Common myeloid progenitor, CD34-positive (primary cell): ENCODE measurements around the gene XYLT2.

Experiments used
- CTCF ChIA-PET: fragments of 350-600 bp; sonication (Branson Sonifier 250); formaldehyde crosslinking; loops from one replicate; lab custom pipeline; 2021; ENCODE audit warnings: antibody characterized with exemption; lab: Charles Lee
- POLR2A ChIA-PET: fragments of 350-600 bp; sonication (Branson Sonifier 250); formaldehyde crosslinking; loops from one replicate; lab custom pipeline; 2021; ENCODE audit warnings: antibody characterized with exemption; lab: Charles Lee
- DNase-seq, 3 donors: peaks; one replicate each; pipeline versions ENCODE4 v3.0.0 to v3.0.0-alpha.2; 2013
- H3K27ac ChIP-seq, 2 experiments: 1 replicate in 1 of 2; 2 replicates in 1 of 2; pipeline ENCODE4 v1.7.0; 2013; ENCODE audit warnings: inconsistent platforms in 2 of 2, low read length in 2 of 2, mild to moderate bottlenecking in 2 of 2, low read depth in 1 of 2, moderate library complexity in 1 of 2; ENCODE audit not compliant: severe bottlenecking in 2 of 2, insufficient read depth in 1 of 2, poor library complexity in 1 of 2
- H3K27me3 ChIP-seq, 5 experiments: replicated peaks in 2 of 5; 1 replicate in 3 of 5; 2 replicates in 2 of 5; pipeline versions ENCODE4 v1.6.1 to v1.7.0; 2013; ENCODE audit warnings: low read length in 4 of 5, mild to moderate bottlenecking in 2 of 5, moderate library complexity in 2 of 5, inconsistent platforms in 1 of 5; ENCODE audit not compliant: insufficient read depth in 5 of 5, control insufficient read depth in 4 of 5
- H3K36me3 ChIP-seq, 4 experiments: 1 replicate in 2 of 4; 2 replicates in 2 of 4; pipeline versions ENCODE4 v1.6.1 to v1.7.0; 2013; ENCODE audit warnings: low read length in 3 of 4, control low read depth in 1 of 4, mild to moderate bottlenecking in 1 of 4; ENCODE audit not compliant: control insufficient read depth in 4 of 4, insufficient read depth in 4 of 4
- H3K4me1 ChIP-seq, 4 experiments: 1 replicate in 3 of 4; 2 replicates in 1 of 4; pipeline versions ENCODE4 v1.6.1 to v1.7.1; 2013; ENCODE audit warnings: low read length in 3 of 4, mild to moderate bottlenecking in 3 of 4, control low read depth in 1 of 4, inconsistent platforms in 1 of 4, moderate library complexity in 1 of 4; ENCODE audit not compliant: control insufficient read depth in 4 of 4, insufficient read depth in 4 of 4; ENCODE audit errors: control extremely low read depth in 1 of 4
- H3K4me3 ChIP-seq, 7 experiments: 1 replicate in 4 of 7; 2 replicates in 3 of 7; pipeline versions ENCODE4 v1.5.1 to v1.7.0; 2013; ENCODE audit warnings: mild to moderate bottlenecking in 7 of 7, low read length in 6 of 7, moderate library complexity in 6 of 7, inconsistent platforms in 2 of 7, low read depth in 2 of 7, control low read depth in 1 of 7; ENCODE audit not compliant: insufficient read depth in 4 of 7, control insufficient read depth in 1 of 7; ENCODE audit errors: extremely low read depth in 1 of 7
- H3K9me3 ChIP-seq, 5 experiments: 1 replicate in 4 of 5; 2 replicates in 1 of 5; pipeline versions ENCODE4 v1.6.1 to v1.7.1; 2013; ENCODE audit warnings: low read length in 4 of 5, mild to moderate bottlenecking in 2 of 5, inconsistent platforms in 1 of 5, low read depth in 1 of 5, moderate library complexity in 1 of 5; ENCODE audit not compliant: control insufficient read depth in 4 of 5, insufficient read depth in 2 of 5; ENCODE audit errors: control extremely low read depth in 1 of 5
- WGBS: methylation state at CpG from one replicate; pipeline ENCODE4 v1.1.5; 2013; ENCODE audit not compliant: insufficient coverage; 5-methylcytosine and 5-hydroxymethylcytosine counted together

XYLT2 gene

DNA sequence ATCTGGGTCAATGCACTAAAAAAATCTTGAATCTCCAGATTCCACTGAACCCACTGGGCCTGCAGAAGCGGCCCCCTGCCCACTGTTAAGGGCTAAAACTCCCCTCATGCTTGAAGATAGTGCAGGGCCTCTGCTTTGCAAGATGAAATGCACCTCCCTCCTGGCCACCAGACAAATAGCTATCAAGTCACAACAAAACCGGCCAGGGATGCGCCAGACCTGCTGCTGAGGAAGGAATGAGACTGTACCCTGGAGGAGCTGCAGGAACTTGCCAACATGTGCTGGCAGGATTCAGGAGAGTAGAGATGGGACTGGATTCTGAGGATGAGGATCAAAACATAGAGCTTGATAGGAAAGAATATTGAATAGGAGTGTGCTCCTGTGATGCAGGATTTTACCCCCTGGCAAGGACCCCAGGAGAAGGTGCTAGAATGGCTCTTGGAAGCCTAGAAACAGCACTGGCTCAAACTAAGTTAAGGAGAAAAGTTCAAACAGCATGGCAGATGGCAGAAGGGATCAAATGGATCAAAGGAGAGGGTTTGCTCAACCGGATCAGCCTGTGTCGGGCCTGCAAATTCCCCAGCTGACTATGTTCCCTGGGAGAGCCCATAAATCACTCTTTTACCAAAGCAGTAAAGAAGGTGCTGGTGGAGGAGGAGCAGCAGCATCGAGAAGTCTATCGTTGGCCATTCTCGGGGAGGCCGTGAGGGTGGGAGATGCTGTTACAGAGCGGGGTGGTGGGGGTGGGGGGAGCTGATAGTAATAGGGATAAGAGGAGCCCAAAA is 27.2 kb upstream of the XYLT2 start:
- Histone ChIP-seq H3K36me3 (no peaks in the 10 kb centered on the region), H3K27ac (no peak overlapping the region), H3K27me3 (peaks cover 0 to 2% (median 0%) of the 10 kb centered on the region in 5 experiments), H3K9me3 (no peaks in the 10 kb centered on the region), H3K4me3 (no peak overlapping the region), H3K4me1 (no peaks in the 10 kb centered on the region)
- CTCF ChIA-PET: interaction anchor here (1.1 to 1.2 kb wide), 2 partner anchors 10 to 21 kb away, joined by 3 to 5 read pairs; no protein-coding TSS in a partner anchor
- no peak for DNase-seq
- POLR2A ChIA-PET: no interaction called here
- 95% methylated on average over 8 of the region's 10 CpGs for WGBS

DNA sequence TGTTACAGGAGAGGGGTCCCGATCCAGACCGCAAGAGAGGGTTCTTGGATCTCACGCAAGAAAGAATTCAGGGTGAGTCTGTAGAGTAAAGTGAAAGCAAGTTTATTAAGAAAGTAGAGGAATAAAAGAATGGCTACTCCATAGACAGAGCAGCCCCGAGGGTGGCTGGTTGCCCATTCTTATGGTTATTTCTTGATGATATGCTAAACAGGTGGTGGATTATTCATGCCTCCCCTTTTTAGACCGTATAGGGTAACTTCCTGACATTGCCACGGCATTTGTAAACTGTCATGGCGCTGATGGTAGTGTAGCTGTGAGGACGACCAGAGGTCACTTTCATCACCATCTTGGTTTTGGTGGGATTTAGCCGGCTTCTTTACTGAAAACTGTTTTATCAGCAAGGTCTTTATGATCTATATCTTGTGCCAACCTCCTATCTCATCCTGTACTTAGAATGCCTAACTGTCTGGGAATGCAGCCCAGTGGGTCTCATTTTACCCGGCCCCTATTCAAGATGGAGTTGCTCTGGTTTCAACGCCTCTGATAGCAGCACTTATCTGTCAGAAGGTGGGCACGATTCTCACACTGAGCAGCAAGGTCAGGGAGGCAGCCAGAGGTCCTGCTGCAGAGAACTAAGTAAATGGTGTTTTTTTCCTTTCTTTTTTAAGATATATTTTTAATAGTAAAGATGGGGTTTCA is 26.5 kb upstream of the XYLT2 start:
- Histone ChIP-seq H3K36me3 (no peaks in the 10 kb centered on the region), H3K27ac (no peak overlapping the region), H3K4me1 (no peaks in the 10 kb centered on the region), H3K4me3 (no peak overlapping the region), H3K9me3 (no peaks in the 10 kb centered on the region), H3K27me3 (peaks cover 0 to 2% (median 0%) of the 10 kb centered on the region in 5 experiments)
- POLR2A ChIA-PET: no interaction called here
- 90% methylated on average over 8 of the region's 12 CpGs for WGBS
- CTCF ChIA-PET: interaction anchor here (1.1 to 1.2 kb wide), 3 partner anchors 10 to 22 kb away, joined by 3 to 5 read pairs (median 3); no protein-coding TSS in a partner anchor
- DNase-seq: no peak

- no peaks in the 10 kb centered on the region for H3K4me1 ChIP-seq
- no peak overlapping the region for H3K4me3 ChIP-seq
- no peak for DNase-seq
- ChIA-PET POLR2A (interaction anchor here (0.7 kb wide), 1 partner anchor 508 kb away, joined by 4 read pairs; no protein-coding TSS in a partner anchor), CTCF (no interaction called here)
- 100% methylated on average over 6 of the region's 7 CpGs for WGBS
- no peaks in the 10 kb centered on the region for H3K9me3 ChIP-seq
- no peak overlapping the region for H3K27ac ChIP-seq
- peaks cover 0 to 2% (median 0%) of the 10 kb centered on the region in 5 experiments for H3K27me3 ChIP-seq
- H3K36me3 ChIP-seq: no peaks in the 10 kb centered on the region
Observed at GRCh38 chr17:50322271-50322670, 23.7 kb upstream of the XYLT2 start.

- no peak overlapping the region for H3K4me3 ChIP-seq
- ChIA-PET CTCF (interaction anchor here (1.2 kb wide), 1 partner anchor 31 kb away, joined by 3 read pairs; no protein-coding TSS in a partner anchor), POLR2A (interaction anchor here (0.7 kb wide), 1 partner anchor 509 kb away, joined by 4 read pairs; no protein-coding TSS in a partner anchor)
- H3K27me3 ChIP-seq: peaks cover 0 to under 1% (median 0%) of the 10 kb centered on the region in 5 experiments
- no peaks in the 10 kb centered on the region for H3K4me1 ChIP-seq
- H3K27ac ChIP-seq: no peak overlapping the region
- H3K9me3 ChIP-seq: no peaks in the 10 kb centered on the region
- H3K36me3 ChIP-seq: no peaks in the 10 kb centered on the region
- DNase-seq: no peak
- 88% methylated on average over 3 of the region's 5 CpGs for whole genome bisulfite sequencing
Observed at GRCh38 chr17:50323060-50323459, 22.9 kb upstream of the XYLT2 start.

DNA sequence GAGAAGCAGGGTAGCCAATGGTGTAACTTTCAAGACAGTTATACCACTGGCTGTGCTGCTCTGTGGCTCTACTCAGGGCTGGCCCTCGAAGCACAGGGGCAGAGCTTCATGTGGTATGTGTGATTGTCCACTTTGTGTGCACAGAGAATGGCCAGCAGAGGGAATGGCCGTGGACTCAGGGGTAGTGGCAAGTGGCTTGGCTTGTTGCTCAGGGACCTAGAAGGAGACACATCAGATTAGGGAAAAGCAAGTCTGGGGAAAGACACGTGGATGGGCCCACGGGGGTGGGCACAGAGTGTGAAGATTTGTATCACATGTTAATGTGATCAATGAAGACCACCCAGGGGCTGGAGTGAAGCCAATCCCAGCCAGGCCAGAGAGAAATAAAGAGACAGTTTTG is 20.0 kb upstream of the XYLT2 start:
- Histone ChIP-seq H3K27me3 (no peaks in the 10 kb centered on the region), H3K4me3 (no peak overlapping the region), H3K27ac (no peak overlapping the region), H3K4me1 (no peaks in the 10 kb centered on the region), H3K36me3 (no peaks in the 10 kb centered on the region), H3K9me3 (no peaks in the 10 kb centered on the region)
- ChIA-PET CTCF (no interaction called here), POLR2A (no interaction called here)
- no peak for DNase-seq
- WGBS: 84% methylated on average over 4 of the region's 4 CpGs

DNA sequence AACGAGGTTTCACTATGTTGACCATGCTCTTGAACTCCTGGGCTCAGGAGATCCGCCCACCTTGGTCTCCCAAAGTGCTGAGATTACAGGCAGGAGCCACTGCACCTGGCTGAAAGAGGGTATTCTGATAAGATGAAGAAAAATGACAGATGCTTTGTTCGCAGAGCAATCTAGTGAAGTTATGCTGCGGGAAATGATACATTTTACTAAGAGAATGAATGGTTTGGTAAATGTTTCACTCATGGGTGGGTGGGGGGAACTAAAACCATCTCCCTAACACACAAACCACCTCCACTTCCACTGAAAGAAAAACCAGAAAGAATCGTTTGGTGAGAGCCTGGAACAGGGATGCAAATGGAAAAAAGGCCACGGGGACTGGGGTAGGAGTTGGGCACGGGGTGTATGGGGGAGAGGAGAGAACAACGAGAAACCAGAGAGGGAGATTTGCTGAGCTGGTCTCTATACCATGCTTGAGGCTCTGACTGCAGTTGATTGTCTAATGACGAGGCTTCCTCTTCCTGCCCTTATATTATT is 19.0 kb upstream of the XYLT2 start:
- no peak for DNase-seq
- no peaks in the 10 kb centered on the region for H3K9me3 ChIP-seq
- ChIA-PET POLR2A (no interaction called here), CTCF (interaction anchor here (0.9 kb wide), 1 partner anchor 94 kb away, joined by 4 read pairs; no protein-coding TSS in a partner anchor)
- 100% methylated on average over 4 of the region's 9 CpGs for WGBS
- no peak overlapping the region for H3K4me3 ChIP-seq
- H3K4me1 ChIP-seq: no peaks in the 10 kb centered on the region
- H3K36me3 ChIP-seq: no peaks in the 10 kb centered on the region
- H3K27me3 ChIP-seq: peaks cover 0 to 2% (median 0%) of the 10 kb centered on the region in 5 experiments
- no peak overlapping the region for H3K27ac ChIP-seq
